ENCODE results near the gene AUTS2.

GRCh38 chr7:70618020-70618551, 1019.8 kb downstream of the AUTS2 start:
- TF ChIP-seq CTCF (IDR thresholded peaks at IDR 0.05 in 2 of 3, conservative IDR thresholded peaks at IDR 0.05 in 1 of 3; ENCODE audit: control insufficient read depth in 2 of 3, extremely low read depth in 1 of 3, insufficient read depth in 1 of 3, low read depth in 3 of 3, low read length in 3 of 3): no peak
- TF ChIP-seq POLR2A (IDR thresholded peaks at IDR 0.05; ENCODE audit: low read depth, low read length): no peak
- no peak for TF ChIP-seq CBFB (IDR thresholded peaks at IDR 0.05; ENCODE audit: low read depth)
- no peak for TF ChIP-seq EZH2 (IDR thresholded peaks at IDR 0.05; ENCODE audit: borderline replicate concordance, control insufficient read depth, low read depth, low read length)
- TF ChIP-seq TCF7 (IDR thresholded peaks at IDR 0.05; ENCODE audit: borderline replicate concordance): no peak
- TF ChIP-seq HDGF (IDR thresholded peaks at IDR 0.05): no peak
- TF ChIP-seq E4F1 (IDR thresholded peaks at IDR 0.05; ENCODE audit: borderline replicate concordance, partially characterized antibody): no peak
- TF ChIP-seq BRCA1 (IDR thresholded peaks at IDR 0.05; ENCODE audit: low read depth, low read length): no peak
- TF ChIP-seq PAX5 (IDR thresholded peaks at IDR 0.05; ENCODE audit: borderline replicate concordance, low read depth, low read length): no peak
- TF ChIP-seq POLR2AphosphoS5 (IDR thresholded peaks at IDR 0.05; ENCODE audit: low read length): no peak

All from GM12878 (cell line).